Endothelial cell of umbilical vein (primary cell): ENCODE results near the gene MAPK4. TPM values are rescaled to one million over a fixed set of nuclear protein-coding genes. Genes with fewer than 3 reads are reported as not detected.

Experiments used
- BruUV-seq: library from RNA; stranded (reverse); fragments of 400-500 nt; replicated peaks from 2 replicates; lab custom pipeline; 2021; lab: Mats Ljungman, UMichigan
- CTCF ChIA-PET: fragments of 300-600, 350-600 bp; sonication (Branson Sonifier 250); formaldehyde crosslinking; loops from one replicate; lab custom pipeline; 2021; ENCODE audit warnings: antibody characterized with exemption, inconsistent platforms; lab: Charles Lee
- POLR2A ChIA-PET: fragments of 300-600, 350-600 bp; sonication (Branson Sonifier 250); formaldehyde crosslinking; loops from one replicate; lab custom pipeline; 2021; ENCODE audit warnings: antibody characterized with exemption, inconsistent platforms; lab: Charles Lee
- DNase-seq: peaks from one replicate; pipeline ENCODE4 v3.0.0-alpha.2; 2011; ENCODE audit warnings: low read depth, low spot score
- FAIRE-seq: peaks from 2 replicates; lab custom pipeline; 2011; peaks lifted over from hg19 to GRCh38; lab: Jason Lieb, UNC
- H2AFZ ChIP-seq: 2 replicates; pipeline ENCODE4 v1.6.0; 2012; ENCODE audit warnings: low read depth, low read length, control low read depth, inconsistent platforms
- H3K27ac ChIP-seq: 2 replicates; pipeline ENCODE4 v1.5.1; 2011; ENCODE audit warnings: low read depth, mild to moderate bottlenecking, control low read depth, low read length, moderate library complexity; ENCODE audit not compliant: insufficient read depth
- H3K27me3 ChIP-seq, 2 experiments: 2 replicates each; pipeline versions ENCODE4 v1.6.0 to v1.6.1; 2011; ENCODE audit warnings: low read length in 2 of 2, mixed read lengths in 1 of 2; ENCODE audit not compliant: control insufficient read depth in 2 of 2, insufficient read depth in 2 of 2
- H3K36me3 ChIP-seq, 2 experiments: 2 replicates in 1 of 2; 3 replicates in 1 of 2; pipeline ENCODE4 v1.5.1; 2011; ENCODE audit warnings: low read length in 2 of 2, mild to moderate bottlenecking in 1 of 2, moderate library complexity in 1 of 2; ENCODE audit not compliant: control insufficient read depth in 2 of 2, insufficient read depth in 2 of 2; ENCODE audit errors: extremely low read depth in 1 of 2
- H3K4me1 ChIP-seq: 3 replicates; pipeline ENCODE4 v1.5.1; 2011; ENCODE audit warnings: mild to moderate bottlenecking, low read length; ENCODE audit not compliant: control insufficient read depth, insufficient read depth; ENCODE audit errors: extremely low read depth
- H3K4me2 ChIP-seq: 2 replicates; pipeline ENCODE4 v1.6.1; 2011; ENCODE audit warnings: low read length, control low read depth, mixed read lengths; ENCODE audit not compliant: insufficient read depth
- H3K4me3 ChIP-seq, 3 experiments: fragments of 200-600 bp in 1 of 3; sonication (generic), shearing (Covaris generic) in 1 of 3; replicated peaks in 1 of 3; 2 replicates each; pipeline ENCODE4 v1.5.1; 2011 to 2016; ENCODE audit warnings: control low read depth in 3 of 3, low read length in 3 of 3, mild to moderate bottlenecking in 2 of 3, inconsistent platforms in 1 of 3, low read depth in 1 of 3, moderate library complexity in 1 of 3; ENCODE audit not compliant: insufficient read depth in 1 of 3
- H3K79me2 ChIP-seq: 2 replicates; pipeline ENCODE4 v1.6.0; 2012; ENCODE audit warnings: low read length, inconsistent platforms; ENCODE audit not compliant: control insufficient read depth, insufficient read depth
- H3K9ac ChIP-seq: replicated peaks from 2 replicates; pipeline ENCODE3; 2011; ENCODE audit warnings: low read length, control low read depth; ENCODE audit not compliant: insufficient read depth; ENCODE audit errors: extremely low read depth
- H3K9me1 ChIP-seq: replicated peaks from 3 replicates; pipeline ENCODE4 v1.6.0; 2011; ENCODE audit warnings: mild to moderate bottlenecking, low read length; ENCODE audit not compliant: control insufficient read depth, insufficient read depth; ENCODE audit errors: extremely low read depth
- H3K9me3 ChIP-seq: replicated peaks from 2 replicates; pipeline ENCODE4 v1.5.1; 2012; ENCODE audit warnings: low read length, inconsistent platforms; ENCODE audit not compliant: control insufficient read depth, insufficient read depth
- H4K20me1 ChIP-seq: replicated peaks from 2 replicates; pipeline ENCODE3; 2011; ENCODE audit warnings: mild to moderate bottlenecking, low read length; ENCODE audit not compliant: control insufficient read depth, insufficient read depth; ENCODE audit errors: extremely low read depth
- EZH2 ChIP-seq: IDR thresholded peaks from 2 replicates; pipeline ENCODE4 v1.6.1; 2012; ENCODE audit warnings: borderline replicate concordance, low read depth, mild to moderate bottlenecking, moderate library complexity, low read length, inconsistent platforms; ENCODE audit not compliant: severe bottlenecking
- FOS ChIP-seq: IDR thresholded peaks from 2 replicates; pipeline ENCODE4 v1.6.1; 2011; ENCODE audit warnings: mild to moderate bottlenecking, low read length, moderate library complexity, borderline replicate concordance; ENCODE audit not compliant: insufficient read depth
- GATA2 ChIP-seq: IDR thresholded peaks from 2 replicates; pipeline ENCODE4 v1.7.0; 2011; ENCODE audit warnings: low read depth, mild to moderate bottlenecking, moderate library complexity, mixed read lengths, low read length; ENCODE audit not compliant: insufficient read length, insufficient read depth
- JUN ChIP-seq: IDR thresholded peaks from 2 replicates; pipeline ENCODE4 v1.6.1; 2011; ENCODE audit warnings: borderline replicate concordance, low read depth; ENCODE audit not compliant: insufficient read length, insufficient read depth
- MYC ChIP-seq: IDR thresholded peaks from one replicate; pipeline ENCODE4 v1.6.1; 2011; ENCODE audit warnings: mild to moderate bottlenecking, low read depth, low read length
- POLR2A ChIP-seq: IDR thresholded peaks from 2 replicates; pipeline ENCODE4 v1.6.1; 2012; ENCODE audit warnings: low read depth, mild to moderate bottlenecking, control low read depth, low read length
- POLR2AphosphoS5 ChIP-seq: IDR thresholded peaks from 2 replicates; pipeline ENCODE4 v1.6.1; 2012; ENCODE audit warnings: low read depth, mild to moderate bottlenecking, control low read depth, low read length, moderate library complexity; ENCODE audit not compliant: insufficient read depth
- dilution Hi-C: fragments of 300-500 bp; cut with MboI; formaldehyde crosslinking; loops from one replicate; pipeline ENCODE4 v1.15.0; 2019; ENCODE audit warnings: low sequenced_read_pairs; ENCODE audit not compliant: extremely low pct_ligation_motif_present
- intact Hi-C: fragments of 100-400 bp; cut with micrococcal nuclease; formaldehyde crosslinking; loops from one replicate; pipeline ENCODE4 v1.10.0; 2022
- polyA plus RNA-seq, 4 experiments: library from polyadenylated mRNA; depleted of rRNA in 3 of 4; stranded (reverse) in 3 of 4; unstranded in 1 of 4; fragments of >200 nt; gene quantifications; 2 replicates each; pipeline versions ENCODE4 v1.2.1 to v1.2.3, GENCODE V29; 2011 to 2012; ENCODE audit warnings: missing spikeins in 1 of 4
- total RNA-seq: library from RNA; stranded (reverse); gene quantifications from 2 replicates; pipeline ENCODE4 v1.2.3, GENCODE V29; 2021
- TF ChIP-seq, protein P1 (sequence below), 2 donors: IDR thresholded peaks; 1 replicate in 1 of 2; 2 replicates in 1 of 2; pipeline ENCODE4 v1.5.1; 2011; ENCODE audit warnings: low read length in 2 of 2, mild to moderate bottlenecking in 2 of 2, moderate library complexity in 2 of 2, control low read depth in 1 of 2, inconsistent platforms in 1 of 2, low read depth in 1 of 2; ENCODE audit not compliant: insufficient read depth in 1 of 2; ENCODE audit errors: extremely low read depth in 1 of 2
- TF ChIP-seq, protein P2 (sequence below): IDR thresholded peaks from 2 replicates; pipeline ENCODE4 v1.6.1; 2011; ENCODE audit not compliant: insufficient read depth, insufficient read length

The MAPK4 gene
- total and polyA plus RNA-seq, 2 donors (not counting 3 experiments of a cell fraction or from before 2014, with no cell fraction given): not detected

DNA sequence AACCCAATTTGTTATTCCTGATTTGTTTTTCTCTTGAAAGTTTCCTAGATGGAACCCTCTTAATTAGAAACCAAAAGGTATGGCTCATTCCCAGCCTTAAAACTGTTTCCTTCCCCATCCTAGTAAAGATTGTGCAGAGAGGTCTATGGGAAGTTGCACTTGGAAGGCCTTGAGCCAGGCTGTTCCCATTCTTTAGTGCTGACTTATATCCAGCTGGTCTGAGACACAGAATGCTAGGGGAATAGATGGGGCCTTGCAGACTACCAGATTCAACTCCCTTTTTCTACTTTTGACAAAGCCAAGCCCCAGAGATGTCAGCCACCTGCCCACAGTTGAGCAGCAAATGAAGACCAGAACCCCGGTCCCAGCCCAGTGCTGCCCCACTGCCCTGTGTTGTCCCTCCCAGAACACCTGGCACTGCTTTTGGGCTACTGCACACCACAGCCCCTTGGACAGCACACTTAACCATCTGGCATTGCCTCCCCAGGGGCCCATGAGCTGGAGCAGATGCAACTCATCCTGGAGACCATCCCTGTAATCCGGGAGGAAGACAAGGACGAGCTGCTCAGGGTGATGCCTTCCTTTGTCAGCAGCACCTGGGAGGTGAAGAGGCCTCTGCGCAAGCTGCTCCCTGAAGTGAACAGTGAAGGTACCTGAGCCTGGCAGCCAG is 161.7 kb downstream of the MAPK4 start:
- Histone ChIP-seq H3K27ac (no peak overlapping the region), H3K9ac (no peak overlapping the region), H3K4me1 (no peaks in the 10 kb centered on the region), H3K9me3 (no peaks in the 10 kb centered on the region), H3K27me3 (no peaks in the 10 kb centered on the region), H3K79me2 (no peaks in the 10 kb centered on the region), H3K9me1 (no peaks in the 10 kb centered on the region), H3K4me2 (no peak overlapping the region), H4K20me1 (no peaks in the 10 kb centered on the region), H3K4me3 (no peak overlapping the region), H2AFZ (no peak overlapping the region), H3K36me3 (no peaks in the 10 kb centered on the region)
- ChIA-PET CTCF (no interaction called here), POLR2A (no interaction called here)
- dilution Hi-C loops (no loop called here), intact Hi-C loops (no loop called here)
- TF ChIP-seq POLR2AphosphoS5: no peak
- no peak for TF ChIP-seq FOS
- TF ChIP-seq, protein P1, sequence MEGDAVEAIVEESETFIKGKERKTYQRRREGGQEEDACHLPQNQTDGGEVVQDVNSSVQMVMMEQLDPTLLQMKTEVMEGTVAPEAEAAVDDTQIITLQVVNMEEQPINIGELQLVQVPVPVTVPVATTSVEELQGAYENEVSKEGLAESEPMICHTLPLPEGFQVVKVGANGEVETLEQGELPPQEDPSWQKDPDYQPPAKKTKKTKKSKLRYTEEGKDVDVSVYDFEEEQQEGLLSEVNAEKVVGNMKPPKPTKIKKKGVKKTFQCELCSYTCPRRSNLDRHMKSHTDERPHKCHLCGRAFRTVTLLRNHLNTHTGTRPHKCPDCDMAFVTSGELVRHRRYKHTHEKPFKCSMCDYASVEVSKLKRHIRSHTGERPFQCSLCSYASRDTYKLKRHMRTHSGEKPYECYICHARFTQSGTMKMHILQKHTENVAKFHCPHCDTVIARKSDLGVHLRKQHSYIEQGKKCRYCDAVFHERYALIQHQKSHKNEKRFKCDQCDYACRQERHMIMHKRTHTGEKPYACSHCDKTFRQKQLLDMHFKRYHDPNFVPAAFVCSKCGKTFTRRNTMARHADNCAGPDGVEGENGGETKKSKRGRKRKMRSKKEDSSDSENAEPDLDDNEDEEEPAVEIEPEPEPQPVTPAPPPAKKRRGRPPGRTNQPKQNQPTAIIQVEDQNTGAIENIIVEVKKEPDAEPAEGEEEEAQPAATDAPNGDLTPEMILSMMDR (IDR thresholded peaks at IDR 0.05; ENCODE audit: extremely low read depth in 1 of 2, insufficient read depth in 1 of 2, low read depth in 1 of 2, low read length in 2 of 2): no peak
- TF ChIP-seq, protein P2, sequence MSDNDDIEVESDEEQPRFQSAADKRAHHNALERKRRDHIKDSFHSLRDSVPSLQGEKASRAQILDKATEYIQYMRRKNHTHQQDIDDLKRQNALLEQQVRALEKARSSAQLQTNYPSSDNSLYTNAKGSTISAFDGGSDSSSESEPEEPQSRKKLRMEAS: no peak
- TF ChIP-seq MYC: no peak
- no peak for TF ChIP-seq POLR2A
- no peak for TF ChIP-seq JUN
- TF ChIP-seq GATA2: no peak
- TF ChIP-seq EZH2: no peak
- no TSS peak for BruUV-seq
- DNase-seq (no peak), FAIRE-seq (no peak)
